H9 (cell line): ENCODE data around the gene NPHS2. TPM values are rescaled to one million over a fixed set of nuclear protein-coding genes. Genes with fewer than 3 reads are reported as not detected.

Source experiments
- DNase-seq: peaks from one replicate; pipeline ENCODE4 v3.0.0-alpha.2; 2017
- H2AFZ ChIP-seq: one replicate; pipeline ENCODE4 v1.6.1; 2013; ENCODE audit warnings: mild to moderate bottlenecking, low read length, control low read depth, moderate library complexity
- H2AK5ac ChIP-seq: 2 replicates; pipeline ENCODE4 v1.6.1; 2013; ENCODE audit warnings: low read length, control low read depth, mixed read lengths; ENCODE audit not compliant: insufficient read length
- H2BK120ac ChIP-seq: one replicate; pipeline ENCODE4 v1.6.1; 2013; ENCODE audit warnings: low read depth, mild to moderate bottlenecking, low read length, control low read depth, inconsistent platforms; ENCODE audit not compliant: poor library complexity, severe bottlenecking
- H2BK12ac ChIP-seq: 2 replicates; pipeline ENCODE4 v1.6.1; 2013; ENCODE audit warnings: low read length, control low read depth, mixed read lengths, low read depth; ENCODE audit not compliant: insufficient read length
- H2BK15ac ChIP-seq: 2 replicates; pipeline ENCODE4 v1.6.1; 2013; ENCODE audit warnings: low read depth, low read length, control low read depth
- H2BK20ac ChIP-seq: one replicate; pipeline ENCODE4 v1.6.1; 2013; ENCODE audit warnings: low read depth, mild to moderate bottlenecking, low read length, control low read depth, inconsistent platforms; ENCODE audit not compliant: poor library complexity, severe bottlenecking
- H2BK5ac ChIP-seq: 2 replicates; pipeline ENCODE4 v1.6.1; 2013; ENCODE audit warnings: low read length, control low read depth, mixed read lengths; ENCODE audit not compliant: insufficient read length
- H3K14ac ChIP-seq: 2 replicates; pipeline ENCODE4 v1.6.1; 2013; ENCODE audit warnings: low read length, control low read depth; ENCODE audit not compliant: insufficient read depth
- H3K18ac ChIP-seq: 2 replicates; pipeline ENCODE4 v1.6.1; 2013; ENCODE audit warnings: low read depth, mild to moderate bottlenecking, mixed read lengths, low read length, control low read depth; ENCODE audit not compliant: insufficient read length
- H3K23ac ChIP-seq: 2 replicates; pipeline ENCODE4 v1.6.1; 2013; ENCODE audit warnings: low read length, control low read depth, mixed read lengths, low read depth; ENCODE audit not compliant: insufficient read length
- H3K23me2 ChIP-seq: 2 replicates; pipeline ENCODE4 v1.6.1; 2013; ENCODE audit warnings: low read depth, mild to moderate bottlenecking, mixed read lengths, low read length, control low read depth; ENCODE audit not compliant: insufficient read length, poor library complexity, severe bottlenecking
- H3K27ac ChIP-seq: 2 replicates; pipeline ENCODE4 v1.5.1; 2013; ENCODE audit warnings: low read length, control low read depth, mixed read lengths, low read depth; ENCODE audit not compliant: insufficient read length
- H3K27me3 ChIP-seq: 2 replicates; pipeline ENCODE4 v1.6.1; 2013; ENCODE audit warnings: low read length, control low read depth, inconsistent platforms; ENCODE audit not compliant: insufficient read depth
- H3K4ac ChIP-seq: 2 replicates; pipeline ENCODE4 v1.6.1; 2013; ENCODE audit warnings: low read depth, mild to moderate bottlenecking, control low read depth, inconsistent platforms, low read length, moderate library complexity
- H3K4me1 ChIP-seq: 2 replicates; pipeline ENCODE4 v1.6.1; 2013; ENCODE audit warnings: low read length, control low read depth, inconsistent platforms; ENCODE audit not compliant: insufficient read depth
- H3K4me2 ChIP-seq: 2 replicates; pipeline ENCODE4 v1.6.1; 2013; ENCODE audit warnings: low read length, control low read depth, mixed read lengths; ENCODE audit not compliant: insufficient read length, insufficient read depth
- H3K56ac ChIP-seq: 2 replicates; pipeline ENCODE4 v1.6.1; 2013; ENCODE audit warnings: low read depth, mild to moderate bottlenecking, mixed read lengths, low read length, control low read depth; ENCODE audit not compliant: insufficient read length
- H3K79me1 ChIP-seq: 2 replicates; pipeline ENCODE4 v1.6.1; 2013; ENCODE audit warnings: low read depth, mild to moderate bottlenecking, moderate library complexity, low read length, control low read depth, inconsistent platforms; ENCODE audit not compliant: insufficient read depth, poor library complexity, severe bottlenecking
- H3K79me2 ChIP-seq: 2 replicates; pipeline ENCODE4 v1.6.1; 2013; ENCODE audit warnings: low read length, control low read depth, inconsistent platforms; ENCODE audit not compliant: insufficient read depth
- H3K9ac ChIP-seq: 2 replicates; pipeline ENCODE4 v1.6.1; 2013; ENCODE audit warnings: low read length, control low read depth, mixed read lengths; ENCODE audit not compliant: insufficient read length; ENCODE audit errors: extremely low read depth
- H3K9me3 ChIP-seq: one replicate; pipeline ENCODE4 v1.6.1; 2013; ENCODE audit warnings: low read depth, low read length, inconsistent platforms; ENCODE audit not compliant: control insufficient read depth
- H3T11ph ChIP-seq: one replicate; pipeline ENCODE4 v1.6.1; 2013; ENCODE audit warnings: mild to moderate bottlenecking, low read length, control low read depth, inconsistent platforms
- H4K20me1 ChIP-seq: one replicate; pipeline ENCODE4 v1.6.1; 2013; ENCODE audit not compliant: control insufficient read depth, insufficient read length, insufficient read depth
- H4K5ac ChIP-seq: 2 replicates; pipeline ENCODE4 v1.6.1; 2013; ENCODE audit warnings: low read depth, mild to moderate bottlenecking, mixed read lengths, low read length, control low read depth; ENCODE audit not compliant: insufficient read length
- H4K8ac ChIP-seq: replicated peaks from 2 replicates; pipeline ENCODE4 v1.6.1; 2013; ENCODE audit warnings: low read length, control low read depth, mixed read lengths, low read depth; ENCODE audit not compliant: insufficient read length
- H4K91ac ChIP-seq: 2 replicates; pipeline ENCODE4 v1.6.1; 2013; ENCODE audit warnings: low read depth, mild to moderate bottlenecking, moderate library complexity, mixed read lengths, low read length, control low read depth; ENCODE audit not compliant: insufficient read length
- H3K27ac Mint-ChIP-seq, 3 experiments: 2 replicates in 2 of 3; 3 replicates in 1 of 3; pipeline ENCODE4 v1.8.0; 2020 to 2021; ENCODE audit warnings: mixed read lengths in 3 of 3, mild to moderate bottlenecking in 1 of 3, moderate library complexity in 1 of 3
- H3K27me3 Mint-ChIP-seq: 2 replicates; pipeline ENCODE4 v1.8.0; 2021; ENCODE audit warnings: low read depth, mild to moderate bottlenecking, moderate library complexity, mixed read lengths
- H3K36me3 Mint-ChIP-seq, 3 experiments: 2 replicates in 2 of 3; 3 replicates in 1 of 3; pipeline ENCODE4 v1.8.0; 2020 to 2021; ENCODE audit warnings: low read depth in 3 of 3, mixed read lengths in 3 of 3; ENCODE audit not compliant: insufficient read depth in 1 of 3
- H3K4me1 Mint-ChIP-seq, 2 experiments: 2 replicates each; pipeline ENCODE4 v1.8.0; 2020; ENCODE audit warnings: mixed read lengths in 2 of 2
- H3K4me3 Mint-ChIP-seq, 2 experiments: 2 replicates in 1 of 2; 3 replicates in 1 of 2; pipeline ENCODE4 v1.8.0; 2020 to 2021; ENCODE audit warnings: mild to moderate bottlenecking in 2 of 2, mixed read lengths in 2 of 2, moderate library complexity in 1 of 2
- H3K9me3 Mint-ChIP-seq, 2 experiments: 2 replicates in 1 of 2; 3 replicates in 1 of 2; pipeline ENCODE4 v1.8.0; 2020; ENCODE audit warnings: mild to moderate bottlenecking in 2 of 2, mixed read lengths in 2 of 2, moderate library complexity in 1 of 2
- CTCF ChIP-seq: fragments of 200-600 bp; sonication (generic); conservative IDR thresholded peaks from 3 replicates; pipeline ENCODE4 v1.8.0; 2021; ENCODE audit warnings: antibody characterized with exemption, mild to moderate bottlenecking
- WGBS: extraction: QIAGEN DNeasy Blood & Tissue Kit; methylation state at CpG from one replicate; pipeline ENCODE4 v1.1.7; 2013; ENCODE audit warnings: missing lambda C conversion rate, low lambda C conversion rate, mixed read lengths; ENCODE audit not compliant: insufficient read length; ENCODE audit errors: extremely low coverage; 5-methylcytosine and 5-hydroxymethylcytosine counted together
- total RNA-seq: library from RNA; stranded (reverse); gene quantifications from 2 replicates; pipeline ENCODE4 v1.2.1, GENCODE V29; 2021

The NPHS2 gene
- total RNA-seq, 1 experiment from 2014 or later: not detected

GRCh38 chr1:179516976-179517705, 58.6 kb downstream of the NPHS2 start:
- H3K9me3 ChIP-seq: no peaks in the 10 kb centered on the region
- no peak overlapping the region for H2BK15ac ChIP-seq
- H2BK120ac ChIP-seq: no peak overlapping the region
- H2BK12ac ChIP-seq: no peak overlapping the region
- Mint-ChIP-seq H3K9me3 (peaks cover 19 to 25% of the 10 kb centered on the region in 2 experiments), H3K27ac (peak overlapping the region in 1 of 3 experiments; percentile 7; a peak in 2 of 7 replicates), H3K4me1 (peaks cover 20 to 28% of the 10 kb centered on the region in 2 experiments), H3K36me3 (peaks cover 0 to 10% (median 8%) of the 10 kb centered on the region in 3 experiments; a peak in 5 of 7 replicates), H3K4me3 (no peak overlapping the region), H3K27me3 (peaks cover 2% of the 10 kb centered on the region; the same call in 1 of the 2 replicates)
- H3K18ac ChIP-seq: no peak overlapping the region
- TF ChIP-seq CTCF: no peak
- no peak overlapping the region for H3K9ac ChIP-seq
- WGBS: no CpG with 5 or more reads among the region's 11 CpGs
- H3K23ac ChIP-seq: no peak overlapping the region
- H3K4me1 ChIP-seq: peaks cover 3% of the 10 kb centered on the region; the same call in 1 of the 2 replicates
- no peaks in the 10 kb centered on the region for H3K79me2 ChIP-seq
- H2AK5ac ChIP-seq: no peak overlapping the region
- H3K14ac ChIP-seq: no peak overlapping the region
- no peak overlapping the region for H4K91ac ChIP-seq
- no peak overlapping the region for H3T11ph ChIP-seq
- no peak overlapping the region for H3K4ac ChIP-seq
- H3K23me2 ChIP-seq: no peaks in the 10 kb centered on the region
- H3K79me1 ChIP-seq: no peaks in the 10 kb centered on the region
- no peak overlapping the region for H3K27ac ChIP-seq
- no peak overlapping the region for H2BK5ac ChIP-seq
- H2AFZ ChIP-seq: no peak overlapping the region
- no peaks in the 10 kb centered on the region for H4K20me1 ChIP-seq
- no peak overlapping the region for H4K8ac ChIP-seq
- H3K27me3 ChIP-seq: no peaks in the 10 kb centered on the region
- no peak overlapping the region for H4K5ac ChIP-seq
- no peak for DNase-seq
- no peak overlapping the region for H3K4me2 ChIP-seq
- H2BK20ac ChIP-seq: no peak overlapping the region
- H3K56ac ChIP-seq: no peak overlapping the region
